HCT116 (cell line): Measurements from ENCODE around the gene WFDC8. TPM values are rescaled to one million over a fixed set of nuclear protein-coding genes. Genes with fewer than 3 reads are reported as not detected.

Source experiments
- ATAC-seq: fragments of 200-7000 bp; cut with Tn5 transposase; 2 replicates; pipeline ENCODE4 v1.9.1; 2020; ENCODE audit warnings: mild to moderate bottlenecking, moderate library complexity
- BruUV-seq: library from RNA; stranded (reverse); fragments of 400-500 nt; replicated peaks from 2 replicates; lab custom pipeline; 2021; lab: Mats Ljungman, UMichigan
- CTCF ChIA-PET: fragments of 300-600 bp; sonication (Branson Sonifier 250); formaldehyde crosslinking; loops from one replicate; lab custom pipeline; 2021; ENCODE audit warnings: antibody characterized with exemption; lab: Charles Lee
- POLR2A ChIA-PET: fragments of 300-600, 350-600 bp; sonication (Branson Sonifier 250); formaldehyde crosslinking; loops from one replicate; lab custom pipeline; 2021; ENCODE audit warnings: antibody characterized with exemption; lab: Charles Lee
- RAD21 ChIA-PET, 2 experiments: fragments of 300-600 bp; sonication (Branson Sonifier 250); formaldehyde crosslinking; loops; one replicate each; lab custom pipeline; 2023; ENCODE audit warnings: low total read pairs in 2 of 2; ENCODE audit not compliant: uncharacterized antibody in 2 of 2, unreplicated experiment in 2 of 2, low non-redundant PET in 1 of 2; lab: Charles Lee
- DNase-seq: peaks from one replicate; pipeline ENCODE4 v3.0.0-alpha.2; 2010; ENCODE audit warnings: low read depth, low spot score
- H2AFZ ChIP-seq: fragments of 200-600 bp; shearing (Covaris generic), sonication (generic); 2 replicates; pipeline ENCODE4 v1.6.1; 2017; ENCODE audit warnings: low read depth, mixed run types, mixed read lengths, antibody characterized with exemption, low read length; ENCODE audit not compliant: poor library complexity, severe bottlenecking
- H3K27ac ChIP-seq: 2 replicates; pipeline ENCODE4 v1.5.1; 2012; ENCODE audit warnings: low read depth, low read length
- H3K27me3 ChIP-seq: fragments of 200-600 bp; sonication (generic); 2 replicates; pipeline ENCODE4 v1.6.1; 2016; ENCODE audit warnings: mixed run types, low read length, mixed read lengths; ENCODE audit not compliant: insufficient read depth
- H3K36me3 ChIP-seq, 2 experiments: fragments of 200-500 bp in 1 of 2; fragments of 200-600 bp in 1 of 2; sonication (Bioruptor generic) in 1 of 2; sonication (generic) in 1 of 2; 2 replicates each; pipeline versions ENCODE4 v1.5.1 to v1.6.1; 2014 to 2016; ENCODE audit warnings: low read length in 2 of 2, inconsistent platforms in 1 of 2, mixed read lengths in 1 of 2, mixed run types in 1 of 2; ENCODE audit not compliant: insufficient read depth in 2 of 2, control insufficient read depth in 1 of 2
- H3K4me1 ChIP-seq, 2 experiments: fragments of 200-600 bp in 1 of 2; sonication (generic) in 1 of 2; 2 replicates each; pipeline versions ENCODE4 v1.5.1 to v1.6.1; 2012 to 2017; ENCODE audit warnings: low read length in 2 of 2, inconsistent platforms in 1 of 2, mild to moderate bottlenecking in 1 of 2, mixed read lengths in 1 of 2, mixed run types in 1 of 2, moderate library complexity in 1 of 2; ENCODE audit not compliant: insufficient read depth in 2 of 2, control insufficient read depth in 1 of 2
- H3K4me2 ChIP-seq: fragments of 200-600 bp; sonication (generic); 2 replicates; pipeline ENCODE4 v1.6.1; 2017; ENCODE audit warnings: mixed run types, low read length, mixed read lengths
- H3K4me3 ChIP-seq, 2 experiments: fragments of 200-600 bp in 1 of 2; sonication (generic) in 1 of 2; replicated peaks in 1 of 2; 2 replicates each; pipeline ENCODE4 v1.5.1; 2011 to 2016; ENCODE audit warnings: low read length in 2 of 2, control low read depth in 1 of 2, low read depth in 1 of 2, mild to moderate bottlenecking in 1 of 2, mixed read lengths in 1 of 2, mixed run types in 1 of 2
- H3K79me2 ChIP-seq: fragments of 200-600 bp; sonication (generic); 2 replicates; pipeline ENCODE4 v1.6.1; 2017; ENCODE audit warnings: mild to moderate bottlenecking, mixed run types, low read length, moderate library complexity, mixed read lengths; ENCODE audit not compliant: insufficient read depth
- H3K9ac ChIP-seq: fragments of 200-600 bp; sonication (generic); 2 replicates; pipeline ENCODE4 v1.6.1; 2016; ENCODE audit warnings: low read length, mixed read lengths
- H3K9me2 ChIP-seq: fragments of 200-600 bp; sonication (generic), shearing (Covaris generic); 2 replicates; pipeline ENCODE4 v1.6.1; 2017; ENCODE audit warnings: mixed run types, mild to moderate bottlenecking, moderate library complexity; ENCODE audit not compliant: insufficient read depth
- H3K9me3 ChIP-seq, 2 experiments: fragments of 200-500 bp in 1 of 2; fragments of 200-600 bp in 1 of 2; sonication (Bioruptor generic) in 1 of 2; sonication (generic) in 1 of 2; 2 replicates each; pipeline ENCODE4 v1.6.1; 2014 to 2017; ENCODE audit warnings: low read length in 2 of 2, mixed read lengths in 2 of 2, inconsistent platforms in 1 of 2, low read depth in 1 of 2, mild to moderate bottlenecking in 1 of 2, mixed run types in 1 of 2, moderate library complexity in 1 of 2; ENCODE audit not compliant: control insufficient read depth in 1 of 2, insufficient read depth in 1 of 2
- H4K20me1 ChIP-seq: fragments of 200-600 bp; sonication (generic), shearing (Covaris generic); 2 replicates; pipeline ENCODE4 v1.6.1; 2017; ENCODE audit warnings: mixed run types, mild to moderate bottlenecking, moderate library complexity; ENCODE audit not compliant: insufficient read depth
- ATF3 ChIP-seq: IDR thresholded peaks from 2 replicates; pipeline ENCODE4 v1.6.1; 2012
- CBX3 ChIP-seq: IDR thresholded peaks from 2 replicates; pipeline ENCODE4 v1.6.1; 2012; ENCODE audit warnings: low read depth
- CTCF ChIP-seq, 3 experiments: fragments of 200-600 bp in 1 of 3; sonication (generic) in 1 of 3; IDR thresholded peaks in 2 of 3; conservative IDR thresholded peaks in 1 of 3; 2 replicates each; pipeline ENCODE4 v1.5.1; 2012 to 2017; ENCODE audit warnings: low read depth in 2 of 3, low read length in 2 of 3, antibody characterized with exemption in 1 of 3, borderline replicate concordance in 1 of 3, control low read depth in 1 of 3, mild to moderate bottlenecking in 1 of 3, mixed read lengths in 1 of 3, mixed run types in 1 of 3, moderate library complexity in 1 of 3; ENCODE audit not compliant: insufficient read depth in 1 of 3
- EZH2 ChIP-seq: fragments of 200-600 bp; sonication (generic); IDR thresholded peaks from 2 replicates; pipeline ENCODE4 v1.6.1; 2017; ENCODE audit warnings: antibody characterized with exemption, mixed run types
- FOSL1 ChIP-seq: IDR thresholded peaks from 2 replicates; pipeline ENCODE4 v1.6.1; 2012; ENCODE audit warnings: low read depth
- MAX ChIP-seq: IDR thresholded peaks from 2 replicates; pipeline ENCODE4 v1.6.1; 2012
- POLR2A ChIP-seq: IDR thresholded peaks from 2 replicates; pipeline ENCODE4 v1.7.0; 2011; ENCODE audit warnings: borderline replicate concordance; ENCODE audit not compliant: insufficient read depth, insufficient read length; ENCODE audit errors: extremely low read depth
- POLR2AphosphoS5 ChIP-seq: IDR thresholded peaks from 2 replicates; pipeline ENCODE4 v1.6.1; 2011; ENCODE audit warnings: mild to moderate bottlenecking, low read depth, low read length, moderate library complexity
- SP1 ChIP-seq: IDR thresholded peaks from 2 replicates; pipeline ENCODE4 v1.6.1; 2012; ENCODE audit warnings: low read depth
- SRF ChIP-seq: IDR thresholded peaks from 2 replicates; pipeline ENCODE4 v1.6.1; 2012; ENCODE audit warnings: low read depth
- TCF7L2 ChIP-seq: IDR thresholded peaks from 2 replicates; pipeline ENCODE4 v1.7.0; 2011; ENCODE audit warnings: borderline replicate concordance, inconsistent platforms; ENCODE audit not compliant: insufficient read depth, insufficient read length; ENCODE audit errors: extremely low read depth
- YY1 ChIP-seq: IDR thresholded peaks from 2 replicates; pipeline ENCODE4 v1.6.1; 2011; ENCODE audit warnings: low read length, low read depth, moderate library complexity, mild to moderate bottlenecking; ENCODE audit not compliant: insufficient replicate concordance; ENCODE audit errors: extremely low read depth
- intact Hi-C: fragments of 100-400 bp; cut with micrococcal nuclease; formaldehyde crosslinking; loops from 2 replicates; pipeline ENCODE4 v1.10.0; 2022
- total RNA-seq: library from RNA; stranded (reverse); gene quantifications from one replicate; pipeline ENCODE4 v1.2.1, GENCODE V29; 2021; ENCODE audit not compliant: unreplicated experiment
- TF ChIP-seq, protein P1 (sequence below): IDR thresholded peaks from 2 replicates; pipeline ENCODE4 v1.6.1; 2012; ENCODE audit warnings: low read depth

Gene WFDC8
- total RNA-seq, 1 experiment from 2014 or later: not detected

- Histone ChIP-seq H4K20me1 (no peaks in the 10 kb centered on the region), H3K36me3 (no peaks in the 10 kb centered on the region), H3K9me2 (no peaks in the 10 kb centered on the region), H3K79me2 (no peaks in the 10 kb centered on the region), H3K4me2 (no peak overlapping the region), H3K9ac (no peak overlapping the region), H3K27ac (no peak overlapping the region), H3K4me1 (peaks cover 0 to 3% of the 10 kb centered on the region in 2 experiments; a peak in 1 of 4 replicates), H2AFZ (no peak overlapping the region), H3K9me3 (no peaks in the 10 kb centered on the region), H3K27me3 (peaks cover 17% of the 10 kb centered on the region; the same call in 1 of the 2 replicates), H3K4me3 (no peak overlapping the region)
- POLR2A ChIA-PET: no interaction called here
- RAD21 ChIA-PET: no interaction called here
- DNase-seq (no peak), ATAC-seq (no peak)
- intact Hi-C loops: no loop called here
- CTCF ChIA-PET: interaction anchor here (0.7 kb wide), 1 partner anchor 100 kb away, joined by 3 read pairs; no protein-coding TSS in a partner anchor
- no TSS peak for BruUV-seq
- no peak for TF ChIP-seq SP1
- no peak for TF ChIP-seq CBX3
Observed at GRCh38 chr20:45564760-45565276, 14.3 kb downstream of the WFDC8 start.

- DNase-seq: no peak
- RAD21 ChIA-PET: no interaction called here
- no TSS peak for BruUV-seq
Observed at GRCh38 chr20:45555198-45555597, 23.9 kb downstream of the WFDC8 start.

More at GRCh38 chr20:45555198-45555597, 23.9 kb downstream of the WFDC8 start:
- ATAC-seq: no peak
- Histone ChIP-seq H3K4me2 (no peak overlapping the region), H4K20me1 (no peaks in the 10 kb centered on the region), H3K4me1 (no peaks in the 10 kb centered on the region), H3K9me2 (no peaks in the 10 kb centered on the region), H3K9ac (no peak overlapping the region), H3K79me2 (no peaks in the 10 kb centered on the region), H2AFZ (no peak overlapping the region), H3K9me3 (no peaks in the 10 kb centered on the region), H3K27ac (no peak overlapping the region), H3K4me3 (no peak overlapping the region), H3K36me3 (no peaks in the 10 kb centered on the region), H3K27me3 (peaks cover 7% of the 10 kb centered on the region)
- CTCF ChIA-PET: no interaction called here
- intact Hi-C loops: no loop called here
- POLR2A ChIA-PET: no interaction called here
- TF ChIP-seq EZH2 (no peak), POLR2AphosphoS5 (no peak), SP1 (no peak), ATF3 (no peak), SRF (no peak), POLR2A (no peak), YY1 (no peak), MAX (no peak), FOSL1 (no peak), TCF7L2 (no peak), CTCF (IDR thresholded peaks at IDR 0.05 in 2 of 3, conservative IDR thresholded peaks at IDR 0.05 in 1 of 3; ENCODE audit: borderline replicate concordance in 1 of 3, insufficient read depth in 1 of 3, low read depth in 2 of 3, low read length in 2 of 3) (no peak)
- TF ChIP-seq, protein P1, sequence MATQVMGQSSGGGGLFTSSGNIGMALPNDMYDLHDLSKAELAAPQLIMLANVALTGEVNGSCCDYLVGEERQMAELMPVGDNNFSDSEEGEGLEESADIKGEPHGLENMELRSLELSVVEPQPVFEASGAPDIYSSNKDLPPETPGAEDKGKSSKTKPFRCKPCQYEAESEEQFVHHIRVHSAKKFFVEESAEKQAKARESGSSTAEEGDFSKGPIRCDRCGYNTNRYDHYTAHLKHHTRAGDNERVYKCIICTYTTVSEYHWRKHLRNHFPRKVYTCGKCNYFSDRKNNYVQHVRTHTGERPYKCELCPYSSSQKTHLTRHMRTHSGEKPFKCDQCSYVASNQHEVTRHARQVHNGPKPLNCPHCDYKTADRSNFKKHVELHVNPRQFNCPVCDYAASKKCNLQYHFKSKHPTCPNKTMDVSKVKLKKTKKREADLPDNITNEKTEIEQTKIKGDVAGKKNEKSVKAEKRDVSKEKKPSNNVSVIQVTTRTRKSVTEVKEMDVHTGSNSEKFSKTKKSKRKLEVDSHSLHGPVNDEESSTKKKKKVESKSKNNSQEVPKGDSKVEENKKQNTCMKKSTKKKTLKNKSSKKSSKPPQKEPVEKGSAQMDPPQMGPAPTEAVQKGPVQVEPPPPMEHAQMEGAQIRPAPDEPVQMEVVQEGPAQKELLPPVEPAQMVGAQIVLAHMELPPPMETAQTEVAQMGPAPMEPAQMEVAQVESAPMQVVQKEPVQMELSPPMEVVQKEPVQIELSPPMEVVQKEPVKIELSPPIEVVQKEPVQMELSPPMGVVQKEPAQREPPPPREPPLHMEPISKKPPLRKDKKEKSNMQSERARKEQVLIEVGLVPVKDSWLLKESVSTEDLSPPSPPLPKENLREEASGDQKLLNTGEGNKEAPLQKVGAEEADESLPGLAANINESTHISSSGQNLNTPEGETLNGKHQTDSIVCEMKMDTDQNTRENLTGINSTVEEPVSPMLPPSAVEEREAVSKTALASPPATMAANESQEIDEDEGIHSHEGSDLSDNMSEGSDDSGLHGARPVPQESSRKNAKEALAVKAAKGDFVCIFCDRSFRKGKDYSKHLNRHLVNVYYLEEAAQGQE: no peak
